ENCODE measurements around the gene SPATA9. TPM values are rescaled to one million over a fixed set of nuclear protein-coding genes. Genes with fewer than 3 reads are reported as not detected.

Gene SPATA9
- total RNA-seq, 2 donors from 2014 or later = 2.3 TPM; not detected in 1

DNA sequence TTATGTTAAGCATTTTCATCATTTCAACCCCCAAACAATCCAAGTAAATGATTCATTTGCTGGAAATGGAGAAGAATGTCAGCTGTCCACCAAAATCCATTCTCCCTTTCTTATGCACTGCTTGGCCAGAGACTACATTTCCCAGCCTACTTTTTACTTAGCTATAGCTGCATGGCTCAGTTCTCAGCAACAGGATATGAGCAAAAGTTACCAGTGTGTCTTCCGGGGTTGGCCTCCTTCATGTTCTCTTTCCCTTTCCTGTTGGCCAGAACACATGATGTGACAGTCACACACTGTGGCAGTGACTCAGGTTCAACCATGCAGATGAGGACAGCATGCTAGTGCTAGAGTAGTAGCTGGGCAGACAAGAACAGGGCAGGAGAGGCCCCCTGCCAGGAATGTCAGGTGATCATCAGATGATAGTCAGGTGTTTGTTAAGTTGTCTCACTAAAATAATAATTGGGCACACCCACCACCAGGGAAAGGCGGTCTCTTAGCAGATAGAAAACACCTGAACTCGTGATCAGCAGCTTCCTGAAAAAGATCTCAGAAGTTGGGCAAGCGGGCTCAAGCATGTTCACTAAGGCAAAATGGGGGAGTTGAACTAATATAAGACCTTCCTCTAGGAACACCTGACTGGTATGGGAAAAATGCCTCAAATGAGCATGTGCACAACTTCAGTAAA is 50.7 kb downstream of the SPATA9 start:
- TF ChIP-seq POLR2AphosphoS5 (IDR thresholded peaks at IDR 0.05) = no peak
- no peak for TF ChIP-seq CTCF (IDR thresholded peaks at IDR 0.05)
- TF ChIP-seq POLR2A (IDR thresholded peaks at IDR 0.05) = no peak

DNA sequence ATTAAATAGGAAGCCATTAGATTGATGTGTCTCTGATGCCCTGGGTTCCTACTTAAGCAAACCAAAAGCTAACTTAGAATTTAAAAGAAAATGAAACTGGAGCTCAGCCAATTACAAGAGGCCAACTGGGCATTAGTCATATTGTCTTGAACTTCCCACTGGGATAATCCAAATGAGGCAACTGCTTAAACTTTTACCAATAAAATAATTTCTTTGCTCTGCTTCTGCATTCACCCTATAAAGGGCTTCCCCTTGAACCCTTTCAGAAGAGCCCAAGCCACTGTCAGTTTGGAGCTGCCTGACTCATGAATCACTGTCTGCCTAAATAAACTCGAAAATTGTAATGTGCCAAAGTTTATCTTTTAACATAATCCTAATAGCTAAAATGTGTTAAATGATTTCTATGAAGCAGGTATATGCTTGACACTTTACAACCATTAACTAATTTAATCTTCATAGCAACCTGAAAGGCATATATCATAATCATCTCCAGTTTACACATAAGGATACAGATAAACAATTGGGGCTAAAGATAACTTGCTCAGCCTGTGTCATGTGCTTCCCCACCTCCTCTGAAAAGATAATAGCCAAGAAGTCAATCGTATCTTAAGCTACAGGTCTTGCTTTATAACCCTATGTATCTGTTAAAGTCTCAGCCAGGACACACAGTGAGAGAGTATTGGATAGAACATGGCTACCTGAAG is 51.4 kb downstream of the SPATA9 start:
- TF ChIP-seq POLR2A (IDR thresholded peaks at IDR 0.05) = no peak
- TF ChIP-seq CTCF (IDR thresholded peaks at IDR 0.05) = no peak
- no peak for TF ChIP-seq POLR2AphosphoS5 (IDR thresholded peaks at IDR 0.05)
- Histone ChIP-seq H3K4me1 (replicated peaks) (no peaks in the 10 kb centered on the region), H3K9me3 (no peaks in the 10 kb centered on the region), H3K27me3 (replicated peaks; ENCODE audit: insufficient read depth) (no peaks in the 10 kb centered on the region), H3K4me3 (no peak overlapping the region), H3K27ac (no peak overlapping the region), H3K36me3 (no peaks in the 10 kb centered on the region)
- DNase-seq (ENCODE audit: low spot score) = no peak
- WGBS = 65% methylated on average over 2 of the region's 2 CpGs
- intact Hi-C loops (cut with DNase I) = no loop called here

More for the DNA sequence above, 50.7 kb downstream of the SPATA9 start:
- DNase-seq (ENCODE audit: low spot score) = no peak
- no peak overlapping the region for H3K27ac ChIP-seq
- H3K36me3 ChIP-seq = no peaks in the 10 kb centered on the region
- no peaks in the 10 kb centered on the region for H3K9me3 ChIP-seq
- no peaks in the 10 kb centered on the region for H3K27me3 ChIP-seq (replicated peaks; ENCODE audit: insufficient read depth)
- intact Hi-C loops (cut with DNase I) = no loop called here
- 84% methylated on average over 4 of the region's 4 CpGs for WGBS
- H3K4me3 ChIP-seq = no peak overlapping the region
- no peaks in the 10 kb centered on the region for H3K4me1 ChIP-seq (replicated peaks)

DNA sequence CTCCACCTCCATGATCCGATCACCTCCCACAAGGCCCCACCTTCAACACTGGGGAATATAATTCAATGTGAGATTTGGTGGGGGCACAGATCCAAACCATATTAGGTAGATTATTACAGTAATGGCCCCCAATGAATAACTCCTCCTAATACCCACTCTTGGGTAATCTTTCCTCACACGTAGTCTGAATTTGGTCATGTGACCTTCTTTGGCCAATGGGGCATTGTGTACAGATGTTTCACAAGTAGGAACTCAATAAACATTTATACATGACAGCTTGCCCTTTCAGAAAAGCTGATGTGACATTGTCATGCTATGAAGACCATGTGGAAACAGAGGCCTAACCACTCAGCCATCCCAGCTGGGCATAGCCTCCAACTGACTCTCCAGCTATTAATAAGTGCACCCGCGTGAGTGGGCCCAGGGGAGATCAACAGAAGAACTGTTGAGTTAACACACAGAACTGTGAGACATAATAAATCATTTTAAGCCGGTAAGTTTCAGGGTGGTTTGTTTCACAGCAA is 52.3 kb downstream of the SPATA9 start:
- 97% methylated on average over 5 of the region's 5 CpGs for WGBS
- no peaks in the 10 kb centered on the region for H3K9me3 ChIP-seq
- no peak overlapping the region for H3K27ac ChIP-seq
- no peak overlapping the region for H3K4me3 ChIP-seq
- H3K4me1 ChIP-seq (replicated peaks) = no peaks in the 10 kb centered on the region
- TF ChIP-seq CTCF (IDR thresholded peaks at IDR 0.05) = no peak
- no peak for TF ChIP-seq POLR2A (IDR thresholded peaks at IDR 0.05)
- TF ChIP-seq POLR2AphosphoS5 (IDR thresholded peaks at IDR 0.05) = no peak
- intact Hi-C loops (cut with DNase I) = no loop called here
- H3K27me3 ChIP-seq (replicated peaks; ENCODE audit: insufficient read depth) = no peaks in the 10 kb centered on the region
- H3K36me3 ChIP-seq = no peaks in the 10 kb centered on the region
- DNase-seq (ENCODE audit: low spot score) = no peak

DNA sequence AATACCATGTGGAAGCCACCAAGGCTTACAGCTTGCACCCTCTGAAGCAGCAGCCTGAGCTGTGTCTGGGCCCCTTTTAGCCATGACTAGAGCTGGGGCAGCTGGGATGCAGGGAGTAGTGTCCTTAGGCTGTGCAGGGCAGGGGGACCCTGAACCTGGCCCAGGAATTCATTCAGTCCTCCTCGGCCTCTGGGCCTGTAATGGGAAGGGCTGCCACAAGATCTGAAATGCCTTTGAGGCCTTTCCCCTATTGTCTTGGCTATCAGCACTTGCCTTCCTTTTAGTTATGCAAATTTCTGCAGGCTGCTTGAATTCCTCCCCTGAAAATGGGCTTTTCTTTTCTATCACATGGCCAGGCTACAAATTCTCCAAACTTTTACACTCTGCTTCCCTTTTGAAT is 53.9 kb downstream of the SPATA9 start:
- H3K27me3 ChIP-seq (replicated peaks; ENCODE audit: insufficient read depth) = no peaks in the 10 kb centered on the region
- no peaks in the 10 kb centered on the region for H3K9me3 ChIP-seq
- WGBS = 82% methylated on average over 1 of the region's 1 CpG
- DNase-seq (ENCODE audit: low spot score) = no peak
- intact Hi-C loops (cut with DNase I) = no loop called here
- H3K36me3 ChIP-seq = no peaks in the 10 kb centered on the region
- H3K4me1 ChIP-seq (replicated peaks) = no peaks in the 10 kb centered on the region
- no peak for TF ChIP-seq CTCF (IDR thresholded peaks at IDR 0.05)
- no peak for TF ChIP-seq POLR2A (IDR thresholded peaks at IDR 0.05)
- TF ChIP-seq POLR2AphosphoS5 (IDR thresholded peaks at IDR 0.05) = no peak
- H3K27ac ChIP-seq = no peak overlapping the region
- no peak overlapping the region for H3K4me3 ChIP-seq
